Mucosa of rectum (tissue), 2 donors: ENCODE results near the gene LSAMP.

ENCODE experiments used
- H3K27ac ChIP-seq, 2 donors: one replicate each; pipeline ENCODE4 v1.7.0; 2013; ENCODE audit warnings: inconsistent platforms in 2 of 2, low read depth in 2 of 2, low read length in 2 of 2
- H3K27me3 ChIP-seq, 2 donors: one replicate each; pipeline ENCODE4 v1.7.0; 2013; ENCODE audit warnings: low read length in 2 of 2; ENCODE audit not compliant: control insufficient read depth in 2 of 2, insufficient read depth in 2 of 2
- H3K36me3 ChIP-seq, 2 donors: one replicate each; pipeline ENCODE4 v1.7.0; 2013; ENCODE audit warnings: low read length in 2 of 2; ENCODE audit not compliant: control insufficient read depth in 2 of 2, insufficient read depth in 2 of 2
- H3K4me1 ChIP-seq, 2 donors: one replicate each; pipeline ENCODE4 v1.7.0; 2013; ENCODE audit warnings: low read length in 2 of 2, mild to moderate bottlenecking in 1 of 2; ENCODE audit not compliant: control insufficient read depth in 2 of 2, insufficient read depth in 2 of 2
- H3K4me3 ChIP-seq, 2 donors: one replicate each; pipeline ENCODE4 v1.7.0; 2013; ENCODE audit warnings: low read length in 2 of 2
- H3K9ac ChIP-seq, 2 donors: one replicate each; pipeline ENCODE4 v1.7.0; 2013; ENCODE audit warnings: low read length in 2 of 2, low read depth in 1 of 2, mild to moderate bottlenecking in 1 of 2
- H3K9me3 ChIP-seq, 2 donors: one replicate each; pipeline ENCODE4 v1.7.0; 2013; ENCODE audit warnings: low read length in 2 of 2; ENCODE audit not compliant: control insufficient read depth in 2 of 2
- donor health status: healthy.
- donor health status: Normal muscosa, but diverticular disease.

LSAMP gene

DNA sequence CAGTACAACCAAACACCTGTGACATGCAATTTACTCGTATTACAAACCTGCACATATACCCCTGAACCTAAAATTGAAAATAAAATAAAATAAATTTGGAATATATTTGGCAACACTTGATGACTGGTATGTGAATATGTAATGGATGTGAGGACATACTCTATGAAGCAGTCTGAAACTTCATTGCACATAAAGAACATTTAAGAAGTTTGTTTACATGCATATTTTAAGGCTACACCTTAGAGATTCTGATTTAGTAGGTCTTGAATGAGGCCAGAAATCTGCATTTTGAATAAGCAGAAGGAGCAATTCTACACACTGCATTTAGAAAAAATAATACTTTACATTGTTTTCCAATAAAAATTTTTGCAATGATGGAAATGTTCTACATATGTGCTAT, 284.7 kb downstream of the LSAMP start:
- H3K9ac ChIP-seq: no peak overlapping the region
- H3K4me3 ChIP-seq: no peak overlapping the region
- no peaks in the 10 kb centered on the region for H3K4me1 ChIP-seq
- no peaks in the 10 kb centered on the region for H3K36me3 ChIP-seq
- no peaks in the 10 kb centered on the region for H3K9me3 ChIP-seq
- no peak overlapping the region for H3K27ac ChIP-seq
- no peaks in the 10 kb centered on the region for H3K27me3 ChIP-seq

DNA sequence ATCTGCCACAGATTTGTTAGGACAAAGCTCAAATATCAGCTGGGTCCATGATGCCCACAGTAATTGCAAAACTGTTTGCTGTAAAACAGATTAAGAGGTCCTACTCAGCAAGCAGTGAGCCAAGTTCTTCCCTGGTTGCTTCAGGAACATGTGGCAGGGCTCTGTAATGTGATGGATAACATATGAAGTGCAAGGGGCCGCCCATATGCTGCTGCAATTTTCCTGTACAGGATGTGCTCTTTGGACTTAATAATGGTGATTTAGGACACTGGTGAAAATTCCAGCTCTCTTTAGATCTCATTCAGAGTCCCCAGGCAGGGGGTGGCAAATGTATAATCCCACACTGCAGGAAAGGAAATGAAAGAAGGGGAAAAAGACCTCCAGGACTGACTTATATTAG, 289.4 kb downstream of the LSAMP start:
- Histone ChIP-seq H3K4me3 (no peak overlapping the region), H3K36me3 (no peaks in the 10 kb centered on the region), H3K27ac (no peak overlapping the region), H3K4me1 (no peaks in the 10 kb centered on the region), H3K27me3 (no peaks in the 10 kb centered on the region), H3K9ac (no peak overlapping the region), H3K9me3 (no peaks in the 10 kb centered on the region)

DNA sequence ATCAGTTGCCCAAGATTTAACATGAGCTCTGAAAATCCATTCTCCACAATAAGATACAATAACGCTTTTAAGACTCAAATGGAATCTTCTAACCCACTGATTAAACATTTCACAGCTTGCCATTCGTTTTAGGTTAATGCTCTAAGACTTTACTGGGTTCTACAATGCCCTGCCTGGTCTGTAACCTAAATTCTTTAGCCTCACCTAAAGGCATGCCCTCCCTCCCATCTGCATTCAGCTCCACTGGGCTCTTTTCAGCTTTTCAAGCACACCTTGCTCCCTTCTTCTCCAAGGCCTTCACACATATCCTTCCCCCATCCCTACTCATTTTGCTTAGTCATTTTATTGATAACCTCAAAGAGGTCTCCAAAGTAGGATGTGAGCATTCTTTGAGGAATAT, 290.9 kb downstream of the LSAMP start:
- Histone ChIP-seq H3K9me3 (no peaks in the 10 kb centered on the region), H3K4me3 (no peak overlapping the region), H3K27ac (no peak overlapping the region), H3K4me1 (no peaks in the 10 kb centered on the region), H3K36me3 (no peaks in the 10 kb centered on the region), H3K27me3 (no peaks in the 10 kb centered on the region), H3K9ac (no peak overlapping the region)

DNA sequence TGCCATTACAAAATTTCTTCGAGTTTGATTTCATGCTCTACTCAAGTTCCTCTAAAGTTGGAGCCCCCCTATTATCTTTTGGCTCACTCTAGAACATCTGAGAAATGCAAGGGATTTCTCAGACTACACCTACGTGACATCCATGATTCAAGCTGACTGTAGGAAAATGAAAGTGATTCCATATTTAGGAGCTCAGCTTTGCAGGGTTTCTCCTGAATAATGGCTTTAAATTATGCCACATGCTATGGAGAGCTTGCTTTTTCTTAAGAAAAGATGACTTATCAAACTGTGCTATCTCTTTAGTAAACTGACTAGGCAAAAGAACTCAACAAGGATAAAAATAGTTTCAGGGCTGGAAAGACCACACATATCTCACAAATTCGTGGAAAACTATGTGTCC, 292.1 kb downstream of the LSAMP start:
- Histone ChIP-seq H3K9me3 (no peaks in the 10 kb centered on the region), H3K27me3 (no peaks in the 10 kb centered on the region), H3K36me3 (no peaks in the 10 kb centered on the region), H3K4me1 (no peaks in the 10 kb centered on the region), H3K4me3 (no peak overlapping the region), H3K27ac (no peak overlapping the region), H3K9ac (no peak overlapping the region)

DNA sequence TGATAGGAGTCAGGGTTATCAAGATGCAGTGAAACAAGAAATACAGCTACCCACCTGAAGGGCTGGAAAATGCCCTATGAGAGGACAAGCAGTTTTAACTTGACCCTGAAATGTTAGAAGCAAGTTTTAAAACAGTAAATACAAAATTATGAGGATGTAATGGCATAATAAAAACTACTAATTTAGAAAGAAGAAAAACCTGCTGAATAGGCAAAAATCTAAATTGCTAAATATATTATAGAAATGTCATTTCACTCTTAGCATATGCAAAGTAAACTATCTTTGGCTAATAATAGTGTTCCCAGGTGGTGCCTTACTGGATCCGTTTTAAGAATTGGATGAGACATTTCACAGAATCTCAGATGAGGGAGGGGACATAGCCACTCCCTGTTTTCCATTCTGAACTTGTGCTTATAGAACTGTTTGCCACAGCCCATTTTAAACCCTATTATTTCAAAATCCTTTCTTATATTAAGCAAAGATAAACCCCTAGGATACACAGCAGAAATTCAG, 294.6 kb downstream of the LSAMP start:
- Histone ChIP-seq H3K9ac (no peak overlapping the region), H3K27ac (no peak overlapping the region), H3K9me3 (no peaks in the 10 kb centered on the region), H3K27me3 (no peaks in the 10 kb centered on the region), H3K36me3 (no peaks in the 10 kb centered on the region), H3K4me3 (no peak overlapping the region), H3K4me1 (no peaks in the 10 kb centered on the region)

DNA sequence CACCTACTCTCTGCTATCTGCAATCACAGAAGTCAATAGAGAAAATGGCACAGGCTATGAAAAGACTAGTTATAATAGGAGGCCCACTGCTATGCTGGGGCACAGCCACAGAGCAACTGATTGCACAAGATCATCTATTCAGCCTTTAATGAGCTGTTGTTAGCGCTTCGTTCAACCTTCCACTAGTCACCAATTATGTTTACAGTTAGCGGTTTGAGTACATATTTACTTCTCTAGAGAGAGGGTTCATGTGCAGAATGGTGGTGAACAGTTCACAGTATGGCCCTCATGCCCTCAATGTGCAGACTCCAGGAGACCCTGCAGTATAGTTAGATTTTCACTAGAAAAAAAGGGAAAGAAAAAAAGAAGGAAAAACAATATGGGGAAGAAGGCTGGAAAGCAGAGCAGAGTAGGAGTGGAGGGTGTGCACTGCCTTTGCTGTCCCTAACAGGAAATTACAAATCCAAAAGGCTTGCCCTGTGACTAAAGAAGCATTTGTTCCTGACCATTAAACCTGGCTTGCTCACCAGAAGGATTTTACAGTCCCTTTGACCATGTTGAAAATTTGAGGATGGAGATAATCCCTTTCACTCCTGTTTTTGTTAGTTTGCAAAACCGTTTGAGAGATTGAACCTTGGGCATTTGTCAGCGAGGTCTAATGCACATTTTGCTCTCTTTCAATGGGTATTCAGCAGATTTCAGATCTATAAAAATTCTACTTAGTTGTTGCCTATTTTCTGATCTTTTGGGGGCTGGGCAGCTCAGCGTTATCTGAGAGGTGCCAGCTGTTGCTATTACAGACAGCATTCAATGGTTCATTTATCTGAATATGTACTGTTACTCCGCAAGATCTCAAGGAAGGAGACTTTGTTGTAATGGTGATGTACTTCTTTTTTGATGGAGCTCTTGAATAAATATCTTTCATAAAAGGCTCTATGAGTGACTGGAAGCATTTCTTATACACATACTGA, 296.1 kb downstream of the LSAMP start:
- H3K36me3 ChIP-seq: no peaks in the 10 kb centered on the region
- no peak overlapping the region for H3K9ac ChIP-seq
- H3K9me3 ChIP-seq: no peaks in the 10 kb centered on the region
- no peak overlapping the region for H3K4me3 ChIP-seq
- H3K27me3 ChIP-seq: no peaks in the 10 kb centered on the region
- H3K27ac ChIP-seq: no peak overlapping the region
- H3K4me1 ChIP-seq: no peaks in the 10 kb centered on the region

DNA sequence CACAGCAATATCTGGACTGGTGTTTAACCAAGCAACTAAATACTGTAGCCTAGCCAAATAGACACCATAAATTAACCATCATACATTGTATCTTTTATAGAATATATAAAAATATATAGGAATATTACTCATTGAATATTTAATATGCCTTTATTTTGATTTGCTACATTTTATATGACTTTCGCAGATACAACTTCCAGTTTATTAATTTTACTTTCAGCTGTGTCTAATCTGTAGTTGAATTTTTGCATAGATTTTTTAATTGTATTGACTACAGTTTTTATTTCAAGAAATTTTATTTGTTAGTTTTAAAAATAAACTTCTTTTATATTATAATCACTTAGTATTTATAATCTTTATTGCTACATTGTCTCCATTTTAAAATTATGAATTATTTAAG, 299.7 kb downstream of the LSAMP start:
- Histone ChIP-seq H3K4me1 (no peaks in the 10 kb centered on the region), H3K9me3 (no peaks in the 10 kb centered on the region), H3K27me3 (no peaks in the 10 kb centered on the region), H3K4me3 (no peak overlapping the region), H3K9ac (no peak overlapping the region), H3K27ac (no peak overlapping the region), H3K36me3 (no peaks in the 10 kb centered on the region)

DNA sequence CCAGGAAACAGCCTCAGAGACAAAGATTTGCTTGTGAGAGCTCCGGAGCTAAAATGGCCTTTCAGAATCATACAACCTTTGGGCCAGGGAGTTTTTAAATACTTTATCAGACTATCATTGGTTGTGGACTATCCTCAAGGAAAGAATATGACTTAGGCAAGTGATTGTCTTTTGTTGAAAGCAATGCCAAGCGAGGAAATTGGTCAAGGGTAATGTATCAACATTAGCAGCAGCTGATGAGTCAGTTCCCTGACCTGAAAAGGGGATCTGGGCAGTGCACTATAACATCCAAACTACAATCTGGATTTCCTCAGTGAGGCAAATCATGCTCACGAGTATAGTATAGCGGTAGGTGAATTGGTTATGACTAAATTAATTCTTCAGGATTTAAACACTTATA, 303.6 kb downstream of the LSAMP start:
- Histone ChIP-seq H3K36me3 (no peaks in the 10 kb centered on the region), H3K9me3 (no peaks in the 10 kb centered on the region), H3K9ac (no peak overlapping the region), H3K4me3 (no peak overlapping the region), H3K4me1 (no peaks in the 10 kb centered on the region), H3K27me3 (no peaks in the 10 kb centered on the region), H3K27ac (no peak overlapping the region)

DNA sequence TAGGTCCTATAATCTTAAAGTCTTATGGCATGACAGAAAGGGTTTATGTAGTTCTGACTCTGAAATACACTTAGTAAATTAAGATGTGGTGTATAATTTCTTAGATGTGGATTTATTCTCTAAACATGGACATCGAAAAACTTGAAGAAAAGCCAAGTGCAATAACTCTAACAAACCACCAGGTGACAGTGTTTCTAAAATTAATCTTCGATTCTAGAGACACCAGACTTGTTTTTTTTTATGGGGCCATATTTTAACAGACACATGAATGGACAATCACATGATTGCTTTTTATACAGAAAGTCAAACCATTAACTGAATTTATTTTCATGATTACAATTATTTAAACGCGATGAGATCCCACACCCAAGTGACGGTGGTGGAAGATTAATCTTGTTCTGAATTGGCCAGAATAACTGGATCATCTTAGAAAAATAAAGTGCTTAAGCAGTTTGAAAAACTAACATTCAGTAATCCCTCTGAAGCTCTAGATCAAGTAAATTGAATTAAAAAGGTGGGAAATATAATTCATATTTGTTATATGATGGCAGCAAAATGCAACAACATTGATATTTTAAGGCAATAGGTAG, 305.1 kb downstream of the LSAMP start:
- H3K27me3 ChIP-seq: no peaks in the 10 kb centered on the region
- no peaks in the 10 kb centered on the region for H3K9me3 ChIP-seq
- no peak overlapping the region for H3K4me3 ChIP-seq
- no peak overlapping the region for H3K27ac ChIP-seq
- no peaks in the 10 kb centered on the region for H3K36me3 ChIP-seq
- no peaks in the 10 kb centered on the region for H3K4me1 ChIP-seq
- no peak overlapping the region for H3K9ac ChIP-seq

DNA sequence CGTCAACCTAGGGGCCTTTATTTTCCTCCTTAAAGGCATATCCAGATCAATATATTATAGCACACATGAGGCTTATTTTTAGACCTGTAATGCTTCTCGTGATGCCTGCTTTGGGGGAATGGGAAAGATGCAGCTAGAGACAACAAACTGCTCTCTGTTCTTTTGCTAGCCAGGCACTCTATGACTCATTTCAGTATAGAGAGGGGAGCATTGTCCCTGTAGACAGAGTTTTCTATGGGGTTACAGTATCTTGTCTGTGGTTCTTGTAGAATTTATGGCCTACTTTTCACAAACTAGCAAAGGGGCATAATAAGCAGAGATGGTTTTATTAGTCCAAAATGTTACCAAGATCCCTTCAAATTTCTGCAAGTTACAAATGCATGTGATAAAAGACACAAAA, 305.6 kb downstream of the LSAMP start:
- Histone ChIP-seq H3K9ac (no peak overlapping the region), H3K4me1 (no peaks in the 10 kb centered on the region), H3K36me3 (no peaks in the 10 kb centered on the region), H3K4me3 (no peak overlapping the region), H3K27ac (no peak overlapping the region), H3K27me3 (no peaks in the 10 kb centered on the region), H3K9me3 (no peaks in the 10 kb centered on the region)
